Esophagus (tissue), 2 donors: Measurements from ENCODE around the gene MOB1A. TPM values are rescaled to one million over a fixed set of nuclear protein-coding genes. Genes with fewer than 3 reads are reported as not detected.
A peak's percentile ranks its signal among the peaks of the same experiment; 100 is the strongest.
"Not testable (repeated sequence)": the region's sequence is repeated elsewhere in the genome, so short reads cannot be mapped to it uniquely, and the experiment has no call there.

Experiments
- H3K27ac ChIP-seq, 2 donors: one replicate each; pipeline ENCODE4 v1.5.1; 2013; ENCODE audit warnings: low read depth in 2 of 2, mild to moderate bottlenecking in 2 of 2, inconsistent platforms in 1 of 2, low read length in 1 of 2, moderate library complexity in 1 of 2
- H3K27me3 ChIP-seq, 2 donors: one replicate each; pipeline ENCODE4 v1.6.1; 2013; ENCODE audit warnings: low read length in 2 of 2, control low read depth in 1 of 2, mild to moderate bottlenecking in 1 of 2; ENCODE audit not compliant: insufficient read depth in 2 of 2, control insufficient read depth in 1 of 2
- H3K36me3 ChIP-seq, 2 donors: one replicate each; pipeline ENCODE4 v1.6.1; 2013; ENCODE audit warnings: low read length in 1 of 2; ENCODE audit not compliant: control insufficient read depth in 2 of 2, insufficient read depth in 2 of 2
- H3K4me1 ChIP-seq, 2 donors: one replicate each; pipeline ENCODE4 v1.6.1; 2013; ENCODE audit warnings: low read length in 1 of 2; ENCODE audit not compliant: control insufficient read depth in 2 of 2, insufficient read depth in 2 of 2
- H3K4me3 ChIP-seq, 2 donors: one replicate each; pipeline ENCODE4 v1.5.1; 2013; ENCODE audit warnings: low read length in 2 of 2, mild to moderate bottlenecking in 2 of 2, low read depth in 1 of 2, moderate library complexity in 1 of 2
- H3K9me3 ChIP-seq, 2 donors: one replicate each; pipeline ENCODE4 v1.6.1; 2013; ENCODE audit warnings: mild to moderate bottlenecking in 2 of 2, low read depth in 1 of 2, low read length in 1 of 2, moderate library complexity in 1 of 2; ENCODE audit not compliant: control insufficient read depth in 2 of 2, insufficient read depth in 1 of 2
- WGBS, 2 donors: extraction: QIAGEN DNeasy Blood & Tissue Kit; methylation state at CpG; one replicate each; pipeline ENCODE4 v1.1.7; 2013; 5-methylcytosine and 5-hydroxymethylcytosine counted together
- polyA plus RNA-seq, 2 donors: library from polyadenylated mRNA; stranded (reverse); fragments of 200-250 nt; gene quantifications; one replicate each; pipeline ENCODE4 v1.2.3, GENCODE V29; 2013
- donor health status: healthy with polysubstance abuse.
- donor health status: Bipolar disorder and iron deficiency.

The MOB1A gene
- polyA plus RNA-seq, 2 donors: 23.9 to 29.1 TPM

DNA sequence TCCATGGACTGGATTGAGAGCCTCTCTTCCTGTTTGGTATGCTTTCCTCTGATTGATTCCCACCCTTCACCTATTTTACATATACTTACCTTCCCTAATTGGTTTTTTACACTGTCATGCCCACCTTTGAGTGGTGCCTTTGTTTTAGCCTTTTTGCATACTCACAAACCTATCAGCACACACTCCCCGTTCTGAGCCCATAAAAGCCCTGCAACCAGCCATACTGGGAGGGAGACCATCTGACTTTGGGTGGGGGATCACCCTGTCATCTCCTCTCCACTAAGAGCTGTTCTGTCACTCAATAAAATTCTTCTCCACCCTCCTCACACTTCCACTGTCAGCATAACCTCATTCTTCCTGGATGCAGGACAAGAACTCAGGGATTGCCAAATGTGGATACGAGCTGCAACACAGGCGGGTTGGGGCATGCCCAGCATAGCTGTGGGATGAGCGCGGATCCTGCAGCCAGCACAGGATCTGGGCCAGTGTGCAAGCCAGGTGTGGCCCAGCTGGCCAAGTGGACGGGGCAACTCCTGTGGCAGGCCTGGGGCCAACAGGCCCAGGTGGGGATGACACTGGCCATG is 9.4 kb upstream of the MOB1A start:
- no peak overlapping the region for H3K4me3 ChIP-seq
- H3K36me3 ChIP-seq: no peaks in the 10 kb centered on the region
- peaks cover 0 to 3% of the 10 kb centered on the region in 2 donors for H3K4me1 ChIP-seq
- WGBS, 2 donors: 45 to 72% methylated on average over 5 to 6 of the region's 6 CpGs
- no peaks in the 10 kb centered on the region for H3K27me3 ChIP-seq
- H3K9me3 ChIP-seq: no peaks in the 10 kb centered on the region
- H3K27ac ChIP-seq: peak overlapping the region; percentile 17 to 71

- 96% methylated on average over 15 of the region's 15 CpGs for WGBS, 2 donors
- H3K27ac ChIP-seq: not testable (repeated sequence)
These were observed 8.0 kb upstream of the MOB1A start for GRCh38 chr2:74186706-74187105.

DNA sequence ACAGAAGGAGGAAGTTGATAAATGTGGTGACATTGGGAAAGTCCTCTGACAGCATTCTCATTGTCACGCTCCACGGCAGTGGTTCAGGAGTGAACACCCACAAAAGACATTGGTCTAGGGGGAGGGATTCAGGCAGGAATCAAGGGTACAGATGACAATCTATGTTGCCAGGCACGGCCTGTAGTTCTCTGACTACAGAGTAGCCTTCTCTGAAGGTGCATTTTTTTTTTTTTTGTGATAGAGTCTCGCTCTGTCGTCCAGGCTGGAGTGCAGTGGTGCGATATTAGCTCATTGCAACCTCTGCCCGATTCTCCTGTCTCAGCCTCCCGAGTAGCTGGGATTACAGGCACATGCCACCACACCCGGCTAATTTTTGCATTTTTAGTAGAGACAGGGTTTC is 7.4 kb upstream of the MOB1A start:
- 77% methylated on average over 9 of the region's 9 CpGs for WGBS, 2 donors
- peaks cover 0 to 3% of the 10 kb centered on the region in 2 donors for H3K4me1 ChIP-seq
- no peaks in the 10 kb centered on the region for H3K36me3 ChIP-seq
- no peak overlapping the region for H3K27ac ChIP-seq
- H3K9me3 ChIP-seq: no peaks in the 10 kb centered on the region
- no peaks in the 10 kb centered on the region for H3K27me3 ChIP-seq
- no peak overlapping the region for H3K4me3 ChIP-seq

More at GRCh38 chr2:74186706-74187105, 8.0 kb upstream of the MOB1A start:
- not testable (repeated sequence) for H3K4me3 ChIP-seq, H3K9me3 ChIP-seq, H3K27me3 ChIP-seq, H3K4me1 ChIP-seq, H3K36me3 ChIP-seq

GRCh38 chr2:74183878-74184277 is 5.2 kb upstream of the MOB1A start:
- H3K27me3 ChIP-seq: no peaks in the 10 kb centered on the region
- no peaks in the 10 kb centered on the region for H3K9me3 ChIP-seq
- 85 to 87% methylated on average over 2 of the region's 2 CpGs for WGBS, 2 donors
- H3K27ac ChIP-seq: no peak overlapping the region
- peaks cover 0 to 5% of the 10 kb centered on the region in 2 donors for H3K4me1 ChIP-seq
- no peaks in the 10 kb centered on the region for H3K36me3 ChIP-seq
- no peak overlapping the region for H3K4me3 ChIP-seq

GRCh38 chr2:74181739-74182138 is 3.1 kb upstream of the MOB1A start:
- Histone ChIP-seq H3K4me1 (peaks cover 0 to 5% of the 10 kb centered on the region in 2 donors), H3K9me3 (no peaks in the 10 kb centered on the region), H3K27me3 (no peaks in the 10 kb centered on the region), H3K4me3 (no peak overlapping the region), H3K36me3 (no peaks in the 10 kb centered on the region), H3K27ac (no peak overlapping the region)
- WGBS, 2 donors: 47 to 61% methylated on average over 7 of the region's 7 CpGs

DNA sequence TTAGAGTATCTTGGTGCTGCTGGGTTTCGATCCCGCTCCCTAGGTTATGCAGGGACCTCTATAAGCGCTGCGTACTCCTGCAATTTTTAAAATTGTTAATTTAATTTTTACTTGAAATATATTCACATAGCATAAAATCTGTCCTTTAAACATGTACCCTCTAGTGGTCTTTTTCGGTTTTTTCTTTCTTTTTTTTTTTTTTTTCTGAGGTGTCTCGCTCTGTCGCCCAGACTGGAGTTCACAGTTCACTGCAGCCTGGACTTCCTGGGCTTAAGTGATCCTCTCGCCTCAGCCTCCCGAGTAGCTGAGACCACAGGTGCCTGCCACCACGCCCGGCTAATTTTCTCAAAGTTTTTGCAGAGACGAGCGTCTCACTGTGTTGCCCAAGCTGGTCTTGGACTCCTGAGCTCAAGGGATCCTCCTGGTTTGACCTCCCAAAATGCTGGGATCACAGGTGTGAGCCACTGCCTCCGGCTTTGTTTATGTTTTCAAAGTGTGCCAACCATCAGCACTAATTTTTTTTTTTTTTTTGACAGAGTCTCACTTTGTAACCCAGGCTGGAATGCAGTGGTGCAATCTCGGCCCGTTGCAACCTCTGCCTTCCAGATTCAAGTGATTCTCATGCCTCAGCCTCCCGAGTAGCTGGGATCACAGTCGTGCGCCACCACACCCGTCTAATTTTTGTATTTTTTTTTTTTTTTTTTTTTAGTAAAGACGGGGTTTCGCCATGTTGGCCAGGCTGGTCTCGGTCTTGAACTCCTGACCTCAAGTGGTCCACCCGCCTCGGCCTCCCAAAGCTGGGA is 585 bp upstream of the MOB1A start:
- Histone ChIP-seq H3K4me1 (peaks cover 0 to 7% of the 10 kb centered on the region in 2 donors), H3K4me3 (peak overlapping the region; percentile 74 to 79), H3K27me3 (no peaks in the 10 kb centered on the region), H3K9me3 (no peaks in the 10 kb centered on the region), H3K36me3 (no peaks in the 10 kb centered on the region), H3K27ac (peak overlapping the region; percentile 53 to 95)
- WGBS, 2 donors: 47 to 50% methylated on average over 24 to 25 of the region's 25 CpGs

GRCh38 chr2:74177696-74178095 is 983 bp downstream of the MOB1A start:
- H3K36me3 ChIP-seq: no peaks in the 10 kb centered on the region
- H3K27me3 ChIP-seq: no peaks in the 10 kb centered on the region
- peak overlapping the region; percentile 74 to 79 for H3K4me3 ChIP-seq
- peaks cover 0 to 7% of the 10 kb centered on the region in 2 donors for H3K4me1 ChIP-seq
- peak overlapping the region in 1 of 2 donors; percentile 95 for H3K27ac ChIP-seq
- no peaks in the 10 kb centered on the region for H3K9me3 ChIP-seq

DNA sequence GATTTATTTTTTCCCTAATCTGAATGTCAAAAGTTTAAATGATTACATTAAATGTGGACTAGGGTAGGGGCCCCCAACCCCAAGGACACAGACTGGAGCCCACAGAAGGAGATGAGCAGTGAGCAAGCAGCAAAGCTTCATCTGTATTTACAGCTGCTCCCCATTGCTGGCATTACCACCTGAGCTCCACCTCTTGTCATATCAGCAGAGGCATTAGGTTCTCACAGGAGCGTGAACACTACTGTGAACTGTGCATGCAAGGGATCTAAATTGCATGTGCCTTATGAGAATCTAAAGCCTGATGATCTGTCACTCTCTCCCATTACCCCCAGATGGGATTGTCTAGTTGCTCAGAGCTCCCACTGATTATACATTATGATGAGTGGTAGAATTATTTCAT is 3.8 kb downstream of the MOB1A start:
- no peaks in the 10 kb centered on the region for H3K36me3 ChIP-seq
- no peaks in the 10 kb centered on the region for H3K9me3 ChIP-seq
- 75 to 84% methylated on average over 1 of the region's 1 CpG for WGBS, 2 donors
- H3K27me3 ChIP-seq: no peaks in the 10 kb centered on the region
- no peak overlapping the region for H3K27ac ChIP-seq
- H3K4me1 ChIP-seq: peaks cover 0 to 7% of the 10 kb centered on the region in 2 donors
- H3K4me3 ChIP-seq: no peak overlapping the region

DNA sequence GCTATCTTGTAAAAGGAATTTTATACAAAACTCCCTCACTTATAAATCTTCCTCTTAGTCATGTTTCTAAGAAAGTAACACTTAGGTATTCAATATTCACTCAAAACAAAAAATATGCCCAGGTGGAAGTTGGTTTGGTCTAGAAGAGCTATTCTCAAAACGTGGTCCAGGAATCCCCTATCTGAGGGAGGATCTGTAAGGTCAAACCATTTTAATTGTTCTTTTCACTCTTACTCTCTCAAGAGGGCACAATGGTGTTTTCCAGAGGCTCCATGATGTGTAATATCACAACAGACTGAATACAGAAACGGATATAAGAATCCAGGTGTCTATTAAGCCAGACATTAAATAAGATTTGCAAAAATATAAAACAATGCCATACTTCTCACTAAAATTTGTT is 9.9 kb downstream of the MOB1A start:
- H3K27me3 ChIP-seq: no peaks in the 10 kb centered on the region
- H3K9me3 ChIP-seq: no peaks in the 10 kb centered on the region
- 64 to 67% methylated on average over 2 of the region's 2 CpGs for WGBS, 2 donors
- H3K4me1 ChIP-seq: no peaks in the 10 kb centered on the region
- no peak overlapping the region for H3K4me3 ChIP-seq
- no peak overlapping the region for H3K27ac ChIP-seq
- peaks cover 6 to 7% of the 10 kb centered on the region in 2 donors for H3K36me3 ChIP-seq

DNA sequence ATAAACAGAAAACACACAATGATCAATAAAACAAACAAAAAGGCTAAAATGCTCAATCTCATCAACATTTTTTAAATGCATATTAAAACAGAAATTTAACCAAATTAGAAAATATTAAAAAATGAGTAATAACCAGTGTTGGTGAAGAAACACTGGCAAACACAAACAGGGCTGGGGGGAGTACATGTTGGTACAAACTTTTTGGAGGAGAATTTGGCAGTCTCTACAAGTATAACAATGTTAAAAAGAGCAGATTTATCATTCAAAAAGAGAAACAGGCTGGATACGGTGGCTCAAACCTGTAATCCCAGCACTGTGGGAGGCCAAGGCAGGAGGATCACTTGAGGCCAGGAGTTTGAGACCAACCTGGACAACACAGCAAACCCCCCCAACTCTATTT is 13.9 kb downstream of the MOB1A start:
- Histone ChIP-seq H3K4me3 (no peak overlapping the region), H3K4me1 (no peaks in the 10 kb centered on the region), H3K27ac (no peak overlapping the region), H3K27me3 (no peaks in the 10 kb centered on the region), H3K9me3 (no peaks in the 10 kb centered on the region), H3K36me3 (peaks cover 9% of the 10 kb centered on the region in 2 donors)
- 96 to 100% methylated on average over 1 of the region's 1 CpG for WGBS, 2 donors
